Measurements from ENCODE around the gene CLN3.

DNA sequence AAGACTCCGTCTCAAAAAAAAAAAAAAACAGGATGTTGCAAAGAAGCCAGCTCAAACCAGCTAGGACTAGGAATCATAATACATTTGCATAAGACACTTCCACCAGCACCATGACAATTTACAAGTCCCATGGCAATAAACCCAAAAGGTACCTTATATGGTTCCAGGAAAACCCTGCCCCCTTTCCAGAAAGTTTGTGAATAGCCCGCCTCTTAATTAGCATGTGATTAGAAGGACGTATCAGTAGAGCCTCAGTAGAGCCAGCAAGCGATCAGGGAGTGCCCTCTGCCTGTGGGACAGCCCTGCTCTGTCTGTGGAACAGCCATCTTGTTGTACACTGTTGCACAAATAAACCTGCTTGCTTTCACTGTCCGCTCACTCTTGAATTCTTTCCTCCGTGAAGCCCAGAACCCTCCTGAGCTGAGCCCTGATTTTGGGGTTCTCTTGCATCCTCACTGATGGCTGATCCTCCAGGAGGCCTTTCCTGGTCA is 32.9 kb upstream of the CLN3 start:
- TF ChIP-seq MAFK (IDR thresholded peaks at IDR 0.05; ENCODE audit: partially characterized antibody), result no peak
- TF ChIP-seq, protein P1, sequence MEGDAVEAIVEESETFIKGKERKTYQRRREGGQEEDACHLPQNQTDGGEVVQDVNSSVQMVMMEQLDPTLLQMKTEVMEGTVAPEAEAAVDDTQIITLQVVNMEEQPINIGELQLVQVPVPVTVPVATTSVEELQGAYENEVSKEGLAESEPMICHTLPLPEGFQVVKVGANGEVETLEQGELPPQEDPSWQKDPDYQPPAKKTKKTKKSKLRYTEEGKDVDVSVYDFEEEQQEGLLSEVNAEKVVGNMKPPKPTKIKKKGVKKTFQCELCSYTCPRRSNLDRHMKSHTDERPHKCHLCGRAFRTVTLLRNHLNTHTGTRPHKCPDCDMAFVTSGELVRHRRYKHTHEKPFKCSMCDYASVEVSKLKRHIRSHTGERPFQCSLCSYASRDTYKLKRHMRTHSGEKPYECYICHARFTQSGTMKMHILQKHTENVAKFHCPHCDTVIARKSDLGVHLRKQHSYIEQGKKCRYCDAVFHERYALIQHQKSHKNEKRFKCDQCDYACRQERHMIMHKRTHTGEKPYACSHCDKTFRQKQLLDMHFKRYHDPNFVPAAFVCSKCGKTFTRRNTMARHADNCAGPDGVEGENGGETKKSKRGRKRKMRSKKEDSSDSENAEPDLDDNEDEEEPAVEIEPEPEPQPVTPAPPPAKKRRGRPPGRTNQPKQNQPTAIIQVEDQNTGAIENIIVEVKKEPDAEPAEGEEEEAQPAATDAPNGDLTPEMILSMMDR (IDR thresholded peaks at IDR 0.05), result no peak
- no peak for TF ChIP-seq POLR2A (IDR thresholded peaks at IDR 0.05; ENCODE audit: low read length)
- TF ChIP-seq, protein P2, sequence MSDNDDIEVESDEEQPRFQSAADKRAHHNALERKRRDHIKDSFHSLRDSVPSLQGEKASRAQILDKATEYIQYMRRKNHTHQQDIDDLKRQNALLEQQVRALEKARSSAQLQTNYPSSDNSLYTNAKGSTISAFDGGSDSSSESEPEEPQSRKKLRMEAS (IDR thresholded peaks at IDR 0.05), result no peak
- TF ChIP-seq NR3C1 (IDR thresholded peaks at IDR 0.05), result no peak
- TF ChIP-seq, protein P3, sequence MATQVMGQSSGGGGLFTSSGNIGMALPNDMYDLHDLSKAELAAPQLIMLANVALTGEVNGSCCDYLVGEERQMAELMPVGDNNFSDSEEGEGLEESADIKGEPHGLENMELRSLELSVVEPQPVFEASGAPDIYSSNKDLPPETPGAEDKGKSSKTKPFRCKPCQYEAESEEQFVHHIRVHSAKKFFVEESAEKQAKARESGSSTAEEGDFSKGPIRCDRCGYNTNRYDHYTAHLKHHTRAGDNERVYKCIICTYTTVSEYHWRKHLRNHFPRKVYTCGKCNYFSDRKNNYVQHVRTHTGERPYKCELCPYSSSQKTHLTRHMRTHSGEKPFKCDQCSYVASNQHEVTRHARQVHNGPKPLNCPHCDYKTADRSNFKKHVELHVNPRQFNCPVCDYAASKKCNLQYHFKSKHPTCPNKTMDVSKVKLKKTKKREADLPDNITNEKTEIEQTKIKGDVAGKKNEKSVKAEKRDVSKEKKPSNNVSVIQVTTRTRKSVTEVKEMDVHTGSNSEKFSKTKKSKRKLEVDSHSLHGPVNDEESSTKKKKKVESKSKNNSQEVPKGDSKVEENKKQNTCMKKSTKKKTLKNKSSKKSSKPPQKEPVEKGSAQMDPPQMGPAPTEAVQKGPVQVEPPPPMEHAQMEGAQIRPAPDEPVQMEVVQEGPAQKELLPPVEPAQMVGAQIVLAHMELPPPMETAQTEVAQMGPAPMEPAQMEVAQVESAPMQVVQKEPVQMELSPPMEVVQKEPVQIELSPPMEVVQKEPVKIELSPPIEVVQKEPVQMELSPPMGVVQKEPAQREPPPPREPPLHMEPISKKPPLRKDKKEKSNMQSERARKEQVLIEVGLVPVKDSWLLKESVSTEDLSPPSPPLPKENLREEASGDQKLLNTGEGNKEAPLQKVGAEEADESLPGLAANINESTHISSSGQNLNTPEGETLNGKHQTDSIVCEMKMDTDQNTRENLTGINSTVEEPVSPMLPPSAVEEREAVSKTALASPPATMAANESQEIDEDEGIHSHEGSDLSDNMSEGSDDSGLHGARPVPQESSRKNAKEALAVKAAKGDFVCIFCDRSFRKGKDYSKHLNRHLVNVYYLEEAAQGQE (IDR thresholded peaks at IDR 0.05), result no peak
- no peak for TF ChIP-seq POLR2AphosphoS2 (conservative IDR thresholded peaks at IDR 0.05; ENCODE audit: low read length)
- TF ChIP-seq, protein P4, sequence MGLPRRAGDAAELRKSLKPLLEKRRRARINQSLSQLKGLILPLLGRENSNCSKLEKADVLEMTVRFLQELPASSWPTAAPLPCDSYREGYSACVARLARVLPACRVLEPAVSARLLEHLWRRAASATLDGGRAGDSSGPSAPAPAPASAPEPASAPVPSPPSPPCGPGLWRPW (IDR thresholded peaks at IDR 0.05), result no peak
- no peak for TF ChIP-seq EP300 (IDR thresholded peaks at IDR 0.05)
- TF ChIP-seq, protein P5, sequence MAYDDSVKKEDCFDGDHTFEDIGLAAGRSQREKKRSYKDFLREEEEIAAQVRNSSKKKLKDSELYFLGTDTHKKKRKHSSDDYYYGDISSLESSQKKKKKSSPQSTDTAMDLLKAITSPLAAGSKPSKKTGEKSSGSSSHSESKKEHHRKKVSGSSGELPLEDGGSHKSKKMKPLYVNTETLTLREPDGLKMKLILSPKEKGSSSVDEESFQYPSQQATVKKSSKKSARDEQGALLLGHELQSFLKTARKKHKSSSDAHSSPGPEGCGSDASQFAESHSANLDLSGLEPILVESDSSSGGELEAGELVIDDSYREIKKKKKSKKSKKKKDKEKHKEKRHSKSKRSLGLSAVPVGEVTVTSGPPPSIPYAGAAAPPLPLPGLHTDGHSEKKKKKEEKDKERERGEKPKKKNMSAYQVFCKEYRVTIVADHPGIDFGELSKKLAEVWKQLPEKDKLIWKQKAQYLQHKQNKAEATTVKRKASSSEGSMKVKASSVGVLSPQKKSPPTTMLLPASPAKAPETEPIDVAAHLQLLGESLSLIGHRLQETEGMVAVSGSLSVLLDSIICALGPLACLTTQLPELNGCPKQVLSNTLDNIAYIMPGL (CRISPR knock-in tag; IDR thresholded peaks at IDR 0.05; ENCODE audit: borderline replicate concordance), result no peak
- TF ChIP-seq CBX2 (IDR thresholded peaks at IDR 0.05; ENCODE audit: borderline replicate concordance, low read depth), result no peak
